A673 (cell line): ENCODE data around the gene DNMT3A. TPM values are rescaled to one million over a fixed set of nuclear protein-coding genes. Genes with fewer than 3 reads are reported as not detected.

Experiments used
- BruUV-seq: library from RNA; stranded (reverse); fragments of 400-500 nt; replicated peaks from 2 replicates; lab custom pipeline; 2021; lab: Mats Ljungman, UMichigan
- CTCF ChIA-PET: fragments of 300-600 bp; sonication (Branson Sonifier 250); formaldehyde crosslinking; loops from one replicate; lab custom pipeline; 2022; ENCODE audit warnings: antibody characterized with exemption; lab: Charles Lee
- POLR2A ChIA-PET: fragments of 300-600 bp; sonication (Branson Sonifier 250); formaldehyde crosslinking; loops from one replicate; lab custom pipeline; 2022; ENCODE audit warnings: antibody characterized with exemption; ENCODE audit not compliant: low non-redundant PET; lab: Charles Lee
- DNase-seq: peaks from one replicate; pipeline ENCODE4 v3.0.0-alpha.2; 2015; ENCODE audit warnings: low spot score
- H3K27ac ChIP-seq: fragments of 200-600 bp; sonication (generic); 2 replicates; pipeline ENCODE4 v1.5.1; 2016; ENCODE audit warnings: mixed run types, low read depth, mild to moderate bottlenecking, mixed read lengths, antibody characterized with exemption, low read length; ENCODE audit not compliant: poor library complexity, severe bottlenecking
- H3K27me3 ChIP-seq: fragments of 200-600 bp; sonication (generic); replicated peaks from 2 replicates; pipeline ENCODE4 v1.6.1; 2017; ENCODE audit warnings: mixed run types, low read depth, mild to moderate bottlenecking, mixed read lengths, antibody characterized with exemption, low read length; ENCODE audit not compliant: insufficient read depth, poor library complexity
- H3K36me3 ChIP-seq: fragments of 200-600 bp; sonication (generic); 2 replicates; pipeline ENCODE4 v1.6.1; 2016; ENCODE audit warnings: mixed run types, mild to moderate bottlenecking, mixed read lengths, antibody characterized with exemption, low read length; ENCODE audit not compliant: insufficient read depth, poor library complexity, severe bottlenecking
- H3K4me1 ChIP-seq: fragments of 200-600 bp; sonication (generic); 2 replicates; pipeline ENCODE4 v1.6.1; 2017; ENCODE audit warnings: mixed run types, mild to moderate bottlenecking, mixed read lengths, antibody characterized with exemption, low read length; ENCODE audit not compliant: insufficient read depth, poor library complexity, severe bottlenecking
- H3K4me3 ChIP-seq: fragments of 200-600 bp; sonication (generic); 2 replicates; pipeline ENCODE4 v1.5.1; 2016; ENCODE audit warnings: low read depth, mixed run types, mild to moderate bottlenecking, mixed read lengths, low read length; ENCODE audit not compliant: poor library complexity, severe bottlenecking
- H3K9me3 ChIP-seq: fragments of 200-600 bp; sonication (generic); 2 replicates; pipeline ENCODE4 v1.6.1; 2016; ENCODE audit warnings: mixed run types, low read depth, mild to moderate bottlenecking, mixed read lengths, antibody characterized with exemption, low read length; ENCODE audit not compliant: poor library complexity, severe bottlenecking
- EZH2 ChIP-seq: fragments of 200-600 bp; sonication (generic); IDR thresholded peaks from 2 replicates; pipeline ENCODE4 v1.6.1; 2017; ENCODE audit warnings: borderline replicate concordance, low read depth, mild to moderate bottlenecking, mixed read lengths, antibody characterized with exemption, low read length; ENCODE audit not compliant: poor library complexity, severe bottlenecking
- intact Hi-C: fragments of 100-400 bp; cut with micrococcal nuclease; formaldehyde crosslinking; loops from one replicate; pipeline ENCODE4 v1.10.0; 2022; ENCODE audit not compliant: unreplicated experiment
- total RNA-seq: library from RNA; stranded (reverse); gene quantifications from 2 replicates; pipeline ENCODE4 v1.2.3, GENCODE V29; 2021
- TF ChIP-seq, protein P1 (sequence below): fragments of 300-800, 200-600 bp; sonication (generic); conservative IDR thresholded peaks from 2 replicates; pipeline ENCODE4 v1.5.1; 2017; ENCODE audit warnings: low read depth, mild to moderate bottlenecking, antibody characterized with exemption, low read length, moderate library complexity, mixed read lengths

DNMT3A gene
- total RNA-seq, 1 experiment from 2014 or later = 109 TPM

- H3K36me3 ChIP-seq = peaks cover 28% of the 10 kb centered on the region
- intact Hi-C loops = no loop called here
- no TSS peak for BruUV-seq
- POLR2A ChIA-PET = interaction anchor here (0.7 kb wide), 1 partner anchor 101 kb away, joined by 3 read pairs; no protein-coding TSS in a partner anchor
- H3K4me3 ChIP-seq = peak overlapping the region; percentile 62
- CTCF ChIA-PET = interaction anchor here (0.5 kb wide), 1 partner anchor 82 kb away, joined by 7 read pairs; the partner anchor contains the start of gene POMC
- TF ChIP-seq, protein P1, sequence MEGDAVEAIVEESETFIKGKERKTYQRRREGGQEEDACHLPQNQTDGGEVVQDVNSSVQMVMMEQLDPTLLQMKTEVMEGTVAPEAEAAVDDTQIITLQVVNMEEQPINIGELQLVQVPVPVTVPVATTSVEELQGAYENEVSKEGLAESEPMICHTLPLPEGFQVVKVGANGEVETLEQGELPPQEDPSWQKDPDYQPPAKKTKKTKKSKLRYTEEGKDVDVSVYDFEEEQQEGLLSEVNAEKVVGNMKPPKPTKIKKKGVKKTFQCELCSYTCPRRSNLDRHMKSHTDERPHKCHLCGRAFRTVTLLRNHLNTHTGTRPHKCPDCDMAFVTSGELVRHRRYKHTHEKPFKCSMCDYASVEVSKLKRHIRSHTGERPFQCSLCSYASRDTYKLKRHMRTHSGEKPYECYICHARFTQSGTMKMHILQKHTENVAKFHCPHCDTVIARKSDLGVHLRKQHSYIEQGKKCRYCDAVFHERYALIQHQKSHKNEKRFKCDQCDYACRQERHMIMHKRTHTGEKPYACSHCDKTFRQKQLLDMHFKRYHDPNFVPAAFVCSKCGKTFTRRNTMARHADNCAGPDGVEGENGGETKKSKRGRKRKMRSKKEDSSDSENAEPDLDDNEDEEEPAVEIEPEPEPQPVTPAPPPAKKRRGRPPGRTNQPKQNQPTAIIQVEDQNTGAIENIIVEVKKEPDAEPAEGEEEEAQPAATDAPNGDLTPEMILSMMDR = no peak
- no peak for TF ChIP-seq EZH2
- peak overlapping the region; percentile 29 for H3K27ac ChIP-seq
- no peaks in the 10 kb centered on the region for H3K9me3 ChIP-seq
- H3K4me1 ChIP-seq = peaks cover 29% of the 10 kb centered on the region
- no peak for DNase-seq
- no peaks in the 10 kb centered on the region for H3K27me3 ChIP-seq
These were observed 91.2 kb downstream of the DNMT3A start for GRCh38 chr2:25250331-25251070.

- peak overlapping the region; percentile 45 for H3K27ac ChIP-seq
- BruUV-seq = TSS peak; percentile 33
- POLR2A ChIA-PET = interaction anchor here (0.7 kb wide), 1 partner anchor 102 kb away, joined by 3 read pairs; no protein-coding TSS in a partner anchor
- peaks cover 29% of the 10 kb centered on the region for H3K4me1 ChIP-seq
- no peaks in the 10 kb centered on the region for H3K27me3 ChIP-seq
- H3K4me3 ChIP-seq = no peak overlapping the region
- intact Hi-C loops = no loop called here
- TF ChIP-seq EZH2 = no peak
- TF ChIP-seq, protein P1 = no peak
- H3K9me3 ChIP-seq = no peaks in the 10 kb centered on the region
- peaks cover 35% of the 10 kb centered on the region for H3K36me3 ChIP-seq
- CTCF ChIA-PET = interaction anchor here (0.5 kb wide), 1 partner anchor 82 kb away, joined by 7 read pairs; the partner anchor contains the start of gene POMC
- no peak for DNase-seq
These were observed 91.9 kb downstream of the DNMT3A start for GRCh38 chr2:25249785-25250184.

GRCh38 chr2:25247792-25248512, 93.8 kb downstream of the DNMT3A start:
- no peak for DNase-seq
- TF ChIP-seq, protein P1 = no peak
- no peaks in the 10 kb centered on the region for H3K27me3 ChIP-seq
- H3K9me3 ChIP-seq = no peaks in the 10 kb centered on the region
- POLR2A ChIA-PET = no interaction called here
- peaks cover 28% of the 10 kb centered on the region for H3K4me1 ChIP-seq
- peaks cover 52% of the 10 kb centered on the region for H3K36me3 ChIP-seq
- no TSS peak for BruUV-seq
- CTCF ChIA-PET = no interaction called here
- intact Hi-C loops = no loop called here
- no peak overlapping the region for H3K4me3 ChIP-seq
- peak overlapping the region; percentile 23 for H3K27ac ChIP-seq
